PC-9 (cell line): Measurements from ENCODE around the gene DTX1. TPM values are rescaled to one million over a fixed set of nuclear protein-coding genes. Genes with fewer than 3 reads are reported as not detected.

Experiments used
- BruUV-seq: library from RNA; stranded (reverse); fragments of 400-500 nt; replicated peaks from 2 replicates; lab custom pipeline; 2021; lab: Mats Ljungman, UMichigan
- CTCF ChIA-PET: fragments of 300-600 bp; sonication (Branson Sonifier 250); formaldehyde crosslinking; loops from one replicate; lab custom pipeline; 2022; ENCODE audit warnings: antibody characterized with exemption; lab: Charles Lee
- POLR2A ChIA-PET: fragments of 300-600 bp; sonication (Branson Sonifier 250); formaldehyde crosslinking; loops from one replicate; lab custom pipeline; 2022; ENCODE audit warnings: antibody characterized with exemption; ENCODE audit not compliant: unreplicated experiment; lab: Charles Lee
- DNase-seq, 2 experiments: peaks; one replicate each; pipeline versions ENCODE4 v3.0.0 to v3.0.0-alpha.2; 2015 to 2022; ENCODE audit warnings: mixed read lengths in 1 of 2
- H2AFZ ChIP-seq: fragments of 200-600 bp; sonication (generic); 2 replicates; pipeline ENCODE4 v1.8.1; 2017; ENCODE audit warnings: antibody characterized with exemption
- H3F3A ChIP-seq: fragments of 200-600 bp; sonication (generic); 2 replicates; pipeline ENCODE4 v1.8.1; 2017; ENCODE audit warnings: antibody characterized with exemption, mild to moderate bottlenecking, low read depth; ENCODE audit not compliant: insufficient read depth
- H3K27ac ChIP-seq: fragments of 200-600 bp; sonication (generic); 2 replicates; pipeline ENCODE4 v1.6.1; 2016; ENCODE audit warnings: mixed run types
- H3K27me3 ChIP-seq: fragments of 200-600 bp; sonication (generic); 2 replicates; pipeline ENCODE4 v1.6.1; 2016; ENCODE audit warnings: low read depth, mixed run types; ENCODE audit not compliant: insufficient read depth
- H3K36me3 ChIP-seq: fragments of 200-600 bp; sonication (generic); 2 replicates; pipeline ENCODE4 v1.6.1; 2016; ENCODE audit warnings: low read depth, mixed run types
- H3K4me1 ChIP-seq: fragments of 200-600 bp; sonication (generic); replicated peaks from 2 replicates; pipeline ENCODE4 v1.6.1; 2016; ENCODE audit warnings: mixed run types; ENCODE audit not compliant: insufficient read depth
- H3K4me2 ChIP-seq: fragments of 200-600 bp; sonication (generic); 2 replicates; pipeline ENCODE4 v1.6.1; 2017; ENCODE audit warnings: mixed run types
- H3K4me3 ChIP-seq: fragments of 200-600 bp; sonication (generic); 2 replicates; pipeline ENCODE4 v1.6.1; 2016; ENCODE audit warnings: mixed run types
- H3K79me2 ChIP-seq: fragments of 200-600 bp; sonication (generic); 2 replicates; pipeline ENCODE4 v1.6.1; 2017; ENCODE audit warnings: low read depth, mixed run types
- H3K9me2 ChIP-seq: fragments of 200-600 bp; sonication (generic); 2 replicates; pipeline ENCODE4 v1.8.1; 2017; ENCODE audit warnings: mild to moderate bottlenecking; ENCODE audit not compliant: insufficient read depth
- H3K9me3 ChIP-seq: fragments of 200-600 bp; sonication (generic); 2 replicates; pipeline ENCODE4 v1.8.1; 2016; ENCODE audit warnings: low read depth; ENCODE audit not compliant: insufficient read depth
- H4K20me1 ChIP-seq: fragments of 200-600 bp; sonication (generic); 2 replicates; pipeline ENCODE4 v1.8.1; 2017; ENCODE audit not compliant: insufficient read depth
- CTCF ChIP-seq: fragments of 200-600 bp; sonication (generic); conservative IDR thresholded peaks from 2 replicates; pipeline ENCODE4 v1.6.1; 2017; ENCODE audit warnings: mixed run types, antibody characterized with exemption, mild to moderate bottlenecking, moderate library complexity
- EZH2 ChIP-seq: fragments of 200-600 bp; sonication (generic); IDR thresholded peaks from 2 replicates; pipeline ENCODE4 v1.8.0; 2017; ENCODE audit warnings: antibody characterized with exemption, low read depth
- intact Hi-C: fragments of 100-400 bp; cut with micrococcal nuclease; formaldehyde crosslinking; loops from one replicate; pipeline ENCODE4 v1.10.0; 2022; ENCODE audit not compliant: unreplicated experiment
- total RNA-seq: library from RNA; stranded (reverse); gene quantifications from 2 replicates; pipeline ENCODE4 v1.2.3, GENCODE V29; 2021

DTX1 gene
- total RNA-seq, 1 experiment from 2014 or later, result 0.13 TPM

- H3K79me2 ChIP-seq, result peaks cover 15% of the 10 kb centered on the region
- peak within 1 kb of the TSS; percentile 98 for H2AFZ ChIP-seq
- H3K27me3 ChIP-seq, result no peaks in the 10 kb centered on the region
- BruUV-seq, result TSS peak; percentile 46
- peak; percentile 73 for TF ChIP-seq CTCF
- TF ChIP-seq EZH2, result no peak
- peak within 1 kb of the TSS; percentile 91 for H3K4me3 ChIP-seq
- H3K4me1 ChIP-seq, result peaks cover 38% of the 10 kb centered on the region
- H3K27ac ChIP-seq, result peak within 1 kb of the TSS; percentile 93
- H3F3A ChIP-seq, result peaks cover 25% of the 10 kb centered on the region
- H3K9me3 ChIP-seq, result no peaks in the 10 kb centered on the region
- no peaks in the 10 kb centered on the region; the same call in 1 of the 2 replicates for H4K20me1 ChIP-seq
- no peaks in the 10 kb centered on the region for H3K9me2 ChIP-seq
- intact Hi-C loops, result loop anchor here (2.0 to 5.0 kb wide), 2 partner anchors 17 to 38 kb away; no protein-coding TSS in a partner anchor
- peak; percentile 74 to 97 for DNase-seq
- no peaks in the 10 kb centered on the region for H3K36me3 ChIP-seq
- POLR2A ChIA-PET, result no interaction called here
- peak within 1 kb of the TSS; percentile 90 for H3K4me2 ChIP-seq
- CTCF ChIA-PET, result interaction anchor here (0.5 to 1.8 kb wide), 7 partner anchors 14 to 673 kb away, joined by 3 to 21 read pairs (median 4); partner anchors contain the start of genes CFAP73 and DDX54
Observed at GRCh38 chr12:113135178-113136127, 78.9 kb downstream of the DTX1 start, which contains the start of gene RASAL1. RASAL1 (minus strand) TSS chr12:113135761; CDS start chr12:113135462, 299 bp downstream.

GRCh38 chr12:113136128-113136989 lies 79.8 kb downstream of the DTX1 start:
- Histone ChIP-seq H3F3A (peaks cover 25% of the 10 kb centered on the region), H3K36me3 (no peaks in the 10 kb centered on the region), H3K4me1 (peaks cover 38% of the 10 kb centered on the region), H3K27ac (peak overlapping the region; percentile 93), H3K27me3 (no peaks in the 10 kb centered on the region), H2AFZ (peak overlapping the region; percentile 45; the same call in 1 of the 2 replicates), H3K79me2 (peaks cover 15% of the 10 kb centered on the region), H3K4me3 (peak overlapping the region; percentile 42; the same call in 1 of the 2 replicates), H3K9me3 (no peaks in the 10 kb centered on the region), H4K20me1 (no peaks in the 10 kb centered on the region; the same call in 1 of the 2 replicates), H3K4me2 (peak overlapping the region; percentile 90), H3K9me2 (no peaks in the 10 kb centered on the region)
- DNase-seq, result peak in 1 of 2 experiments; percentile 36
- ChIA-PET CTCF (interaction anchor here (0.5 to 1.8 kb wide), 2 partner anchors 17 to 134 kb away, joined by 5 to 21 read pairs; no protein-coding TSS in a partner anchor), POLR2A (no interaction called here)
- intact Hi-C loops, result loop anchor here (5.0 kb wide), 1 partner anchor 39 kb away; no protein-coding TSS in a partner anchor
- no TSS peak for BruUV-seq
- TF ChIP-seq EZH2, result no peak
- no peak for TF ChIP-seq CTCF
